Skeletal muscle tissue (tissue), 4 donors: ENCODE results near the gene WDR54. TPM values are rescaled to one million over a fixed set of nuclear protein-coding genes. Genes with fewer than 3 reads are reported as not detected.

ENCODE experiments used
- H3K27ac ChIP-seq: one replicate; pipeline ENCODE4 v1.7.0; 2013; ENCODE audit warnings: mild to moderate bottlenecking, low read depth, low read length, inconsistent platforms
- H3K27me3 ChIP-seq, 3 donors: one replicate each; pipeline ENCODE4 v1.7.0; 2013; ENCODE audit warnings: low read length in 3 of 3; ENCODE audit not compliant: control insufficient read depth in 3 of 3, insufficient read depth in 3 of 3
- H3K36me3 ChIP-seq, 3 donors: one replicate each; pipeline ENCODE4 v1.7.0; 2013; ENCODE audit warnings: low read length in 3 of 3; ENCODE audit not compliant: control insufficient read depth in 3 of 3, insufficient read depth in 3 of 3
- H3K4me1 ChIP-seq, 3 donors: one replicate each; pipeline ENCODE4 v1.7.0; 2013; ENCODE audit warnings: low read length in 3 of 3, mild to moderate bottlenecking in 3 of 3; ENCODE audit not compliant: control insufficient read depth in 3 of 3, insufficient read depth in 3 of 3
- H3K4me3 ChIP-seq, 3 donors: one replicate each; pipeline ENCODE4 v1.7.0; 2013; ENCODE audit warnings: low read length in 3 of 3
- H3K9ac ChIP-seq, 3 donors: one replicate each; pipeline ENCODE4 v1.7.0; 2013; ENCODE audit warnings: low read length in 3 of 3, mild to moderate bottlenecking in 3 of 3, moderate library complexity in 2 of 3, low read depth in 1 of 3
- H3K9me3 ChIP-seq, 3 donors: one replicate each; pipeline ENCODE4 v1.7.0; 2013; ENCODE audit warnings: low read length in 3 of 3; ENCODE audit not compliant: control insufficient read depth in 3 of 3
- total RNA-seq: library from RNA; depleted of rRNA; stranded (reverse); fragments of >200 nt; gene quantifications from one replicate; pipeline ENCODE4 v1.2.3, GENCODE V29; 2014
- donor health status: Osteomylitis.

WDR54 gene
- total RNA-seq, 1 donor from 2014 or later, result 5.7 TPM

DNA sequence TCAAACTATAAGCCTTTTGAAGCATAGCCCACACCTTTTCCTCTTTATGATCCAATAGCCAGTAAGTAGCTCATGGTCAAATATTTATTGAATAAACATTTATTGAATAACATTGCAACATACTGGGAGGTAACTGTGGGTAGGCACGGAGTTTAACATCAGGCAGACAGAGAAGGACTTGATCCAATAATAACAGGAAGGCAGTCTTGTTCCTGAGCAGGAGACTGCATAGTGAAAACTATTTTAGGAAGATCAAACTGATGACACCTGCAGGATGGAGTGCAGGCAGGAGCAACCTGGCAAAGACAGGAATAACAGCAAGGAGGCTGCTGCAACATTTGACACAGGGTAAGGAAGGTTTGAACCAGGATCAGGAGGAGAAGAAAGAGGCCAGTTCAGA is 38.3 kb upstream of the WDR54 start:
- no peak overlapping the region for H3K4me3 ChIP-seq
- peaks cover 37 to 65% (median 41%) of the 10 kb centered on the region in 3 donors for H3K4me1 ChIP-seq
- H3K9ac ChIP-seq, result no peak overlapping the region
- peaks cover 0 to 2% (median 0%) of the 10 kb centered on the region in 3 donors for H3K36me3 ChIP-seq
- no peaks in the 10 kb centered on the region for H3K27me3 ChIP-seq
- no peak overlapping the region for H3K27ac ChIP-seq
- H3K9me3 ChIP-seq, result no peaks in the 10 kb centered on the region

DNA sequence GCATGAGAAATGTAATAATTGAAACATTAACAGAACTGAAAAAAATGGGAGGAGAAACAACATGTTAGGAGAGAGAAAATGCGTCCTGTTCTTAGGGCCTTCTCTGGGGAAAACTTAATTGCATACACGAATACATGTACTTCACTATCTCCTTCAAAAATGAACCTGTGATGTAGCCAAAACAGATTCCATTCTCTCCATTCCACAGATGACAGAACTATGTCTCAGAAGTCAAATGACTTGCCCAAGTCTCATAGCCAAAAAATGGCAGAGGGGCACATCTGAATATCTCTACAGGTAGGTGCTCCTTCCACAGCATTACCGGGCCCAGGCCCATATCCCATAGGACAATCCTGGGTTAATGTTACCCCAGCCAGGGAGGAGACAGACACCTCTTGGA is 37.5 kb upstream of the WDR54 start:
- Histone ChIP-seq H3K9ac (no peak overlapping the region), H3K4me3 (no peak overlapping the region), H3K36me3 (no peaks in the 10 kb centered on the region), H3K9me3 (no peaks in the 10 kb centered on the region), H3K27ac (no peak overlapping the region), H3K4me1 (peaks cover 42 to 73% (median 46%) of the 10 kb centered on the region in 3 donors), H3K27me3 (no peaks in the 10 kb centered on the region)

DNA sequence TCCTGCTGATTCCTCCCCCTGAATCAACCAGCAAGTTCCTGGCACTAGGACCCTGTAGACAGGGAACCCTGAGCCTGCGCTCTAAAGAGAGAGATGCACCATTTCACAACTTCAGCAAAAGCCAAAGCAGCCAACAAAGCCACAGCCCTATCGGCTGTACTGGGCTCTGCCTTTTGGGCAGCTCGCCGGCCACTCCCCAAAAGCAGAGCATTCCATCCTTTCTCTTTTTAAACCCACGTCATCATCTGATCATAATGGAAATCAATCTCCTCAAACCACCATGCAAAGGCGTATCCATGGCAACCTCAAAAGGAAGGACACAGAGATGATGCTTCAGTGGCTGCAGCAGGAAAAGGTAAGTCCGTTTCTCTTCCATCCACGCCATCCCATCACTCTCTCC is 36.1 kb upstream of the WDR54 start:
- Histone ChIP-seq H3K27me3 (no peaks in the 10 kb centered on the region), H3K9me3 (no peaks in the 10 kb centered on the region), H3K36me3 (no peaks in the 10 kb centered on the region), H3K27ac (no peak overlapping the region), H3K4me1 (peaks cover 42 to 74% (median 46%) of the 10 kb centered on the region in 3 donors), H3K9ac (no peak overlapping the region), H3K4me3 (no peak overlapping the region)

DNA sequence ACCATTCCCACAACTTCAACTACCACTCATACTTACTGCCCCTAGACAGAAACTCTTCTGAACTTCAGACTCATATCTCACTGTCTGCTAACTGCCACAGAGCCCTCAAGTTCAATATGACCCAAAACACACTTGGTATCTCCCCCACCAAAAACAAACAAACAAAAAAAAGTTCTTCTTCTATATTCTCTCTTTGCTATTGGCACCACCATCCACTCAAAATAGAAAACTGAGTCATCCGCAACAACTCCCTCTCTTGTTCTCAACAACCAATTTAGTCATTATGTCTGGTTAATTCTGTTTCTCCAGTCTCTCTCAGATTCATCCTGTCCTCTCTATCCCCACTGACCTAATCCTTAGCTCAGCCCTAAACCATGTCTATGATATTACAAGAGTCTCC is 34.2 kb upstream of the WDR54 start:
- peaks cover 38 to 64% (median 46%) of the 10 kb centered on the region in 3 donors for H3K4me1 ChIP-seq
- H3K4me3 ChIP-seq, result no peak overlapping the region
- H3K9ac ChIP-seq, result no peak overlapping the region
- no peaks in the 10 kb centered on the region for H3K36me3 ChIP-seq
- no peaks in the 10 kb centered on the region for H3K9me3 ChIP-seq
- H3K27me3 ChIP-seq, result no peaks in the 10 kb centered on the region
- H3K27ac ChIP-seq, result no peak overlapping the region

DNA sequence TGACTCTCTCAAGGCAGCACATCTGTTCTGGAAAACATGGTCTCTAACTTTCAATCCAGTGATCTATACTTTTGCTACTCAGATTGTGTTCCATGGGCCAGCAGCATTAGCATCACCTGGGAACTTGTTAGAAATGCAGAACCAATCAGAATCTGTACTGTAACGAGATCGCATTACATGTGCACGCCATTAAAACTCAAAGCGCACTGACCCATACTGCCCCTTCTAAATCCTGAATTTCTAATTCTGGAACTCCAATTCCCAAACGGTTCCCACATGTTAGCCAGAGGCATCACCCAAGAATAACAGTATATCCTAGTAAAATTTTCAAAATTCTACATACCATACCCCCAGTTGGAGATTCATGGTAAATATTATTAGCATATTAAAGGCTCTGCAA is 30.9 kb upstream of the WDR54 start:
- Histone ChIP-seq H3K36me3 (no peaks in the 10 kb centered on the region), H3K9ac (peak overlapping the region in 1 of 3 donors; percentile 93), H3K9me3 (no peaks in the 10 kb centered on the region), H3K27ac (peak overlapping the region; percentile 93), H3K4me1 (peaks cover 28 to 44% (median 36%) of the 10 kb centered on the region in 3 donors), H3K4me3 (peak overlapping the region; percentile 80 to 97 (median 81)), H3K27me3 (no peaks in the 10 kb centered on the region)

DNA sequence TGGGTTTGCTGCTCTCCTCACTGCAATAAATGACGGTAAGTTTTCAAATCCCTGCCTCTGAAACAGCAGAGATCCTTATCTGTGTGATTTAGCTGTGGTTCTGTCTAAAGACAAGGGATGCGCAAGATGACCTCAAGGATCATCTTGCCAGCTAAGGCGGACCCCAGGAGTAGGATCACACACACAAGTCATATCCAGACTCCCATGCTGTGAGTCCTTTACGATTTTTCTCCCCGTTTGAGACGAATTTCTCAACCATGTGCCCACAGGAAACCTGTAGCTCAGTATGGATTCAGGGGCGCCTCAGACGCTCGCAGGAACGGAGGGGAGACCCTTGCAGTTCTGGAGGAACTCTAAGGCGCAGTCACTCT is 30.3 kb upstream of the WDR54 start:
- Histone ChIP-seq H3K4me3 (peak overlapping the region; percentile 80 to 97 (median 81)), H3K36me3 (no peaks in the 10 kb centered on the region), H3K27ac (peak overlapping the region; percentile 93), H3K4me1 (peaks cover 28 to 44% (median 36%) of the 10 kb centered on the region in 3 donors), H3K9me3 (no peaks in the 10 kb centered on the region), H3K27me3 (no peaks in the 10 kb centered on the region), H3K9ac (peak overlapping the region; percentile 80 to 93 (median 88))

DNA sequence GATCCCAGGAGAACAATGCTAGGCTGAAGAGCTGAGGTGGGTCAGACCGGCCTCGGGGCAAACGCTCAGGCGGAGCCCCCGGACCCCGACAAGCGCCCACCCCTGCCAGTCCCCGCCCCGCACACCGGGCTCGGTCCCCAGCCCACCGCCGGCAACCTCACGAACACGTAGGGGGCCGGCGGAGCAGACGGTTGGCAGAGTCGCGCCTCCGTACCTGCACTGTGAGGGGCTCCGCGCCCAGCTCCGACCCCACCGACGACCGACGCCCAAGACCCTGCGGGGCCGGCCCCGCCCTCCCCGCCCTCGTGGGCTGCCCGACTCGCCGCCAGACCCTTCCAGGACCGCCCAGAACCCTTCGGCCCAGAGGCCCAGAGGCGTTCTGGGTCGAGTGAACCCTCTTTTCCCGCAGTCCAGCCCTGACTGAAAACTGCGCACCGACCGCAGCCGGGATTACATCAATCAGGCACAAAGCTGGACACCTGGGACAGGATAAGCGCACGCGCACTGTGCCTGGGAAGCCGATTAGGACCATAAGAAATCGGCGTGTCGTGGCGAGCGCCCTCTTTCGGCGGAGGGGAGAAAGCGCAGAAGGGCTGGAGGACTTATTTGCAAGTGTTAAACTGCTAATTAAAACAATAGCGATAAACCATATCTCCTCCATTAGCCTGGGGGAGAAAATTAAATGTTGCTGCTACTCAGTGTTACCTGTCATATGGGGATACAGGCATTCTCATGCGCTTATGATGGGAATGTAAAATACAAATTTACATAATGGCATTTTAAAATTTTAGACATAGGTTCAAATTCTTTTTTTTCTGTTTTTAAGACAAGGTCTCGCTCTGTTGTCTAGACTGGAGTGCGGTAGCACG is 29.7 kb upstream of the WDR54 start:
- H3K4me3 ChIP-seq, result peak overlapping the region; percentile 80 to 97 (median 81)
- H3K27ac ChIP-seq, result peak overlapping the region; percentile 93
- no peaks in the 10 kb centered on the region for H3K36me3 ChIP-seq
- no peaks in the 10 kb centered on the region for H3K9me3 ChIP-seq
- H3K27me3 ChIP-seq, result no peaks in the 10 kb centered on the region
- peaks cover 28 to 42% (median 36%) of the 10 kb centered on the region in 3 donors for H3K4me1 ChIP-seq
- H3K9ac ChIP-seq, result peak overlapping the region; percentile 80 to 93 (median 88)

DNA sequence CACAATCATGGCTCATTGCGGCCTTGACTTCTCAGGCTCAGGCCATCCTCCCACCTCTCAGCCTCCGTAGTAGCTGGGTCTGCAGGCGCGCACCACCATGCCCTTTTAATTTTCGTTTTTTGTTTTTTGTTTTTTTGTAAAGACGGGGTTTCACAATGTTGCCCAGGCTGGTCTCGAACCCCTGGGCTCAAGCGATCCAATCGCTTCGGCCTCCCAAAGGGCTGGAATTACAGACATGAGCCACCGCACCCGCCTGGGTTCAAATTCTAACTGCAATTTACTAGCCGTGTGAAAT is 29.1 kb upstream of the WDR54 start:
- H3K27ac ChIP-seq, result no peak overlapping the region
- no peaks in the 10 kb centered on the region for H3K27me3 ChIP-seq
- H3K4me1 ChIP-seq, result peaks cover 25 to 36% (median 34%) of the 10 kb centered on the region in 3 donors
- H3K9me3 ChIP-seq, result no peaks in the 10 kb centered on the region
- no peaks in the 10 kb centered on the region for H3K36me3 ChIP-seq
- H3K4me3 ChIP-seq, result peak overlapping the region; percentile 80 to 97 (median 81)
- peak overlapping the region; percentile 80 to 93 (median 88) for H3K9ac ChIP-seq

DNA sequence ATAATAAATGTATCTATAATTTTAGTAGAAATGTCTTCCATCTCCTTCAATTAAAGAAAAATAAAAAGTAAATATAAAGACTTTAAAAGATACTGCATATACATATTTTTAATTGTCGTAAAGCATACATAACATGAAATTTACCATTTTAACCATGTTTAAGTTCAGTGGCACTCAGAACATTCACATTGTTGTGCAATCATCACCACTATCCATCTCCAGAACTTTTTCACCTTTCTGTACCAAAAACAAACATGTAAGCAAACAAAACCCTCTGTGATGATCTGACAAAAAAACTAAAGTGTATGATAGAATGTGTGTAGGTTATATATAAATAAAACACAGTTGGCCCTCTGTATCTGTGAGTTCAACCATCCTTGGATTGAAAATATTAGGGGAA is 28.0 kb upstream of the WDR54 start:
- Histone ChIP-seq H3K9me3 (no peaks in the 10 kb centered on the region), H3K4me3 (no peak overlapping the region), H3K27ac (no peak overlapping the region), H3K9ac (no peak overlapping the region), H3K27me3 (no peaks in the 10 kb centered on the region), H3K4me1 (peaks cover 18 to 31% (median 25%) of the 10 kb centered on the region in 3 donors), H3K36me3 (no peaks in the 10 kb centered on the region)

DNA sequence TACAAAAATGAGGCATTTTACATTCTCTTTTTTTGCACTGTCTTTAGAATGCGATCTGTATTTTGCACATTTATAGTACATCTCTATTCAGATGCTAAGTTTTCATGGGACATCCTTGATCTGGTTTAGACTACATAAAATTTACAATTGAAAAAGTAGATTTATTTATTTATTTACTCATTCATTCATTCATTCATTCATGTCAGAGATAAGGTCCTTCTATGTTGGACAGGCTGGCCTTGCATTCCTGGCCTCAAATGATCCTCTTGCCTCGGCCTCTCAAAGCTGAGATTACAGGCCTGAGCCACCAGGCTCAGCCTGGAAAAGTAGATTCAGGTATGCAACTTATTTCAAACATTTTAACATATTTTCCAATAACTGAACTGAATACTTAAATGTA is 25.4 kb upstream of the WDR54 start:
- no peak overlapping the region for H3K9ac ChIP-seq
- no peaks in the 10 kb centered on the region for H3K27me3 ChIP-seq
- H3K27ac ChIP-seq, result no peak overlapping the region
- no peak overlapping the region for H3K4me3 ChIP-seq
- H3K36me3 ChIP-seq, result no peaks in the 10 kb centered on the region
- peaks cover under 1 to 5% (median under 1%) of the 10 kb centered on the region in 3 donors for H3K4me1 ChIP-seq
- no peaks in the 10 kb centered on the region for H3K9me3 ChIP-seq
